ENCODE measurements around the gene PPARGC1A.

The PPARGC1A gene

DNA sequence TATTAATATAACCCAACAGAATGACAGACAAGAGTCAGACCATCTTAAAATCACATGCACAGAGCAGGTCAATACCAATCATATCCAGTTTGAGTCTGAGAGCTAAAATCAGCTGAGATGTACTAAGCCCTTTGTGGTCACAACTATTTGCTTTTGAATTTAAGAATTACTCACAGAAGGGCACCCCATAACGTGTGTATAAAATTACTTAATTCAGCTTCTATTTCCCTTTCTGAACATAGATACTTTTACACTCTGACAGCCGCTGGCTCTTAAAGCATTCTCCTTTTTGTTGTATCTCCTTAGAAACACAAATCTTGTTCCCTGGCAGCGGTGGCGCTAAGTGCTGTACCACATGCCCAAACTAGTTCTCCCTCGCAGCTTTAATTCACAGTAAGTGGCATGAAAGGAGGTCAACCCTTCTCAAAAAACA lies 14.8 kb upstream of the PPARGC1A start:
- DNase-seq: no peak

DNA sequence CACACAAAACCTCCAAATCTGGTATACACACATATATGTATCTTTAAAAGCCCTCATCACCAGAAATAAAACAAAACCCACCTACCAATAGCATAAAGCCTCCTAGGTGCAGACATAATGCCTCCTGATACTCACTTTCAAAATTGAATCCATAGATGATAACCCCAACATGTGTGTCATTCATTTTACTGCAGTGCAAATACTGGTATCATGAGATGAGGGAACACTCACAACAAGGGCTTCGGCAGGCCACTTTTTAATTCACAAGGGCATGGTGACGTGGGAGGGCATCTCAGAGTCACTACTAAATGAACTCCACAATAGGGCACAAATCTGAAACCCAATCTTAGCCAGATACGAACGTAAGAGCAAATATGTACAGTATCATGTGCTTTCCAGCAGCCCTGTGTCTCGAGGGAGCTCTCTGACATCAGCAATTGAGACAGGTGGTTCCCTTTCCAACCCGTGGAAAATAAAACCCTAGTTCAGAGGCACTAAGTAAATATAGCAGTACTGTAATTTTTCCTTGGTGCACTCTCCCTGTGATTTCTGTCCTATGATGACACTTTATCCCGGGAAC lies 14.1 kb upstream of the PPARGC1A start:
- no peak for DNase-seq

DNA sequence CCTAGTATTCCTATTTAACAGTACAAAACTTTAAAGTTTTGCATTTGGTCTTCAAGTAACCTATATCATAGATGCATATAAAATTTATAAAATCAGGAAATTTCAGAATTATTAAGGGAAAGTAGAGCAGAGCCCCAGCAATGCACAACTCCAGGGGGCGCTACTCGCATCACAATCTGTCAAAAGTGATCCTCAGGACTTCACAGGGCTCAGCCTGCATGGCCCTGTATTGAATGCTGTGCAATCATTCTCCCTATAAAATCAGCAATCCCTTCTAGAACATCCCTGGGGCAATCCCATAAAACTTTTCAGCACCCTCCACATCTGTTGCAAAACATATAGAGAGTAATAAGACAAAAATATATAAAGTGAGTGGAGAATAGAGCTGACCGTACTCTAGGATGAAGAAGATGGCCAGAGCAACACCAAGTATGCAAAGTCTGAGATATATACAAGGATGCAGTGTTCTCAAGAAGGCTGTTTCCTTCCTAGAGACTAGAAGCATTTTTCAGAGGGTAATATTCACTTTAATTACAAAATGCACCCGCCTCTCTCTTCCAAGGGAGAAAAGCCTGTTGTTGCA lies 12.5 kb upstream of the PPARGC1A start:
- no peak for DNase-seq

DNA sequence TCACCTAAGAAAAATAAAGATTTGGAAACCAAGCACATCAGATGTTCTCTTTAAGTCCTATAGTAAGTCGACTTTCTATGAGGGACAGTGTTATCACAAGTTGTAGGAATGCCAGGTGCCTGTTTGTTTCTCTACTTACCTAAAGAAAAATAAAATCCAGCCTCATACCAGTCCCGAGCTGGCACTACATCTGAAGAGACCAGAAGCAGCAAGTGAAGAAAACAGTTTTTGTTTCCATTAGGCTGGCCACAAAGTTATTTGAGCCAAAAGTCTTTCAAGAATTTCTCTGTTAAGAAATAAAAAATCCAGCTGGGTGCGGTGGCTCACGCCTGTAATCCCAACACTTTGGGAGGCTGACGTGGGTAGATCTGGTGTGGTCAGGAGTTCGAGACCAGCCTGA lies 10.8 kb upstream of the PPARGC1A start:
- no peak for DNase-seq

DNA sequence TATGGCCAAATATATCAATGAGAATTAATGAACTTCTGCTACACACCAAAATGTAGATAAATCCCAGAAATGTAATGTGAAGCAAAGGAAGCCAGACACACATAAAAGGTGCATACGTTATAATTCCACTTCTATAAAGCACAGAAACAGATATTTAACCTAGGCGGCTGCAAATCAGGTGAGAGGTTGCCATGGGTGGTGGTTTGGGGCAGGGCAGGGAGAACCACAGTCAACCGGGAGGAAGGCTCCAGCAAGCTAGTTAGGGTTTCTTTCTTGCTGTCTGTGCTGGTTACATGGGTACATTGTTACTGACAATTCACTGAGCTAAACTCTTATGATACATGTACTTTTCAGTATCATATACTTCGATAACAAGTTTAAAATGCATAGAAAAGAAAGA lies 9.7 kb upstream of the PPARGC1A start:
- no peak for DNase-seq

DNA sequence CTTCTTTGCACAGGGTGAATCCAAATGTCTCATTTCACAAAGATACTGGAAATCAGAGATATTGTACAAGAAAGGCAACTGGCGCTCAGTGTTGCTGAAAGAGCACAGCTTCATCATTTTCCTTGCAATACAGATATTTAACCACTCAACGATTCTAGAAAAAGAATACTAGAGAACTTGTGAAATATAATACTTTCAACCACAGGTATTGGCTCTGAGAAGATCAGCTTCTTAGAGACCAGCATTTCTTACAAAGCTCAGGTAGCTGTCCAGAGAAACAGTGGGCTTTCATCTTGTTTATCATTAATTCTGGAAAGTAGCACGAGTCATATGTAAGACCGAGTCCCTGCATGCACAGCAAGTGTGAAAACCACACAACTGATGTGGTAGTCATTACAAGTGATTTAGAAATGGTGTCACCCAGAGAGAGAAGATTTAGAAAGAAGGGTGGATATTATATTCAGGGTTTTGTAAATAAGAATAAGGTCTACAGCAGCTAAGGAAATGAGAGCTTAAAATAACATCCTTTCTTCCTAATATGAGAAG lies 7.8 kb upstream of the PPARGC1A start:
- no peak for DNase-seq

DNA sequence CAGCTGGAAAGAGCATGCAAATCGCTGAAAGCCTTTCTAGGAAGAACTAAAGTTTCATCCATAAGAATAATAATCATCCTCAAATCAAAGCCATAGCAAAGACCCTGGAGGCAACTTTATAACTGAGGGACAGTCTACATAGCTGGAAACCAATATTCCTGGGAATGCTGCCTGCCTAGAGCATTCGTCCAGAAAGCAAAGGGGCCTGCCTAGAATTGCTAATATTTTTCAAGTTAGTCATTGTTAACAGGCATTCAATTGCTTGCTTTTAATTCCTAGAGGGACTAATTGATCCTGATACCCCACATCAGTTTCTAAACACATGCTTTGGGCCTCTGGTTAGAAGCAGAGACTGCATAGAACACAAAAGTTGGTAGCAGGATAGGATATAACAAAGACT lies 4.2 kb upstream of the PPARGC1A start:
- DNase-seq: no peak

DNA sequence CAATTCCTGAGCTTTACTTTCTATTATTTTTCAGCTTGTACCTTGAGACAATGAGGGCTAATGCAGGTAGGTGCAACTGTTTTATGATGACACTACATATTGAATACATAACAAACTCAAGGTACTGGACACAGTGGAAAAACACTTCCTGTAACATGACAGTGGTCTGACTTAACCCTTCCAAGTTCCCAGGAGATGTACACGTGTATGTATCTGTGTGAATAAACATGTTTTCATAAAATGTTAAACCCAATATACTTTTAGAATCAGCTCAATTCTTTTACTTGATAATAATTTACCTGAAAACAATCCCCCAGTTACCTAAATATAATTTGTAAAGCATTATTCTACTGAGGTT lies 1.2 kb upstream of the PPARGC1A start:
- DNase-seq: no peak

DNA sequence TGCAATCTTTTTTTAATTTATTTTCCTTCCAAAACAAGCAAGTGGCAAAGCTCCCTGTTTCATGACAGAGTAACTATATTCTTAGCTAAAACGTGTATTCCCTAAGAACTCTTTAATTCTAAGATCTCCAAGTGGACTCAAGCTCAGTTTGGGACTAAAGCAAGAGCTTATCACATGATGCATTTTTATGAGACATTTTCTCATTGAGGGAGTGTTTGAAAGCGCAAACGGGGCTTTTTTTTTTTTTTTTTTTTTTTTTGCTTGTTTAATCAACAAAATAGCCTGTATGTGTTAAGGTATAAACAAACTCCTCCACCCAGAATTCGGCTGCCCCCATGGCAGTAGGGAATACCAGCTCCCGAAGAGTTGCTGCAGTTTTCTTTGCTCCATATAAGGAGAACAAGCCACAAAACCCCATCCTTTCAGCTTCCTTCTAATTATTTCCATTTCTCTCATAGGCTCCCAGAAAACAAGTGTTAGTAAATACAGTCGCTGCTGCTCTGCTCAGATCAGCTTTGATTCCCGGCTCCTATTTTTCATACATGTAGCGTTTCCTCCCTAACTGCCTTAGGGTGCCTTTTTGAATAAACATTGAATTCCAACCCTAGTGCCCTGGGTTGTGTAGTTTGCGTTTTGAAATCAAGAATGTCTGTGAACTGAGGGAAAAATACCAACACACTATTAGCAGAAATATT lies 669 bp upstream of the PPARGC1A start:
- DNase-seq: no peak

DNA sequence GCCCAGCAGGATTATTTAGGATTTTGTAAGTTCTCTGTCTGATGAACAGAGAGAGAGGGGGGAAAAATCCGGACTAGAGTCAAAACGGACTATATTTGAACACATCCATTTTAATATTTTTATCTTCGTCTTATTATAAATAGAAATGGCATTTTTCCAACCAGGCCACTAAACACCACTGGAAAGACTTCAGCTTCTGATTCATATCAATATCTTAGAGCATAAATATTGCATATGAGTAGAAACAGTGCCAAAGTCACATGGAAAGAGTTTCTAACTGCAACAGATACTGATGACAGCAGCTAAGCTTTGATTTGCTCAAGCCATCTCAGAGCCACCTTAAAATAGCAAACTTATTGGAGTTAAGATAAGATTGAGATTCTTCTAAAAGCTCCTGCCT lies 456 bp downstream of the PPARGC1A start:
- no peak for DNase-seq

DNA sequence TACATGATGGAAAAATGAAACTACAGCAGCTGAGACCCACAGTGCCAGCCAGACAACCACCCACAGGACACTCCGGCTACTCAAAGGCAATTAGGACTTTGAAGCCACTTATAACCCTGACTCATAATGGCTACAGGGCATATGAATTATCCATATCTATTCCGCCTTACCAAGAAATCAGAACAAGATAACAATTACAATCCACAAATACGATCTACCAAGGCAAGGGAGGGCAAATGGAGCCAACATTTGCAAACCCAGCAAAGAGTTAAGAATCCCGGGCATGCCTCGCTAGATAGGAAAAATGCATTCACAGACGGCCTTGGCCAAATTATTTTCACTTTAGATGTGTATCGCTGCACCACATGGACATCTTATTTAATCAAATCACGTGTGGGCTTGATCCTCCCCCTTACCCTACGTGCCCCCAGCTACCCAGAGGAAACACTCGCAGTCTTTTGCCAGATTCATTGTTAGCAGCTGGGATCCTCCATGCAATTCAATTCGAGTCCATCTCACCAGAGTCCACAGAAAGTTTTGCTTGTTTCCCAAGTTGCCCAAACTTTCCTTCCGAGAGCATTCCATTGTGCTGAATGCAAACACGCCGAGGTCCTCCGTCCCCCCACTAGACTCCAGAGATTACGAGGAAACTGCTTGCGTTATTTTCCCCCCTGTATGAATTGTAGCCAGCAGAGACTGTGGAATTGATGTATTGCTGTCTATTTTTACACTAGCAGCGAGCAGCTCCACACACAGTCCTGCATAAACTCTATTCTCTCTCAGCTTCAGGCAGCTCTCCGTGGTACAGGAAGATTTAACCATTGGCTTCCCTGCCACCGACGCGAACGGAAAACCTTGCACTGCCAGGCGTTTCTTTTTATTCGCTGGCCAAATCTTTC lies 1.2 kb downstream of the PPARGC1A start:
- no peak for DNase-seq

DNA sequence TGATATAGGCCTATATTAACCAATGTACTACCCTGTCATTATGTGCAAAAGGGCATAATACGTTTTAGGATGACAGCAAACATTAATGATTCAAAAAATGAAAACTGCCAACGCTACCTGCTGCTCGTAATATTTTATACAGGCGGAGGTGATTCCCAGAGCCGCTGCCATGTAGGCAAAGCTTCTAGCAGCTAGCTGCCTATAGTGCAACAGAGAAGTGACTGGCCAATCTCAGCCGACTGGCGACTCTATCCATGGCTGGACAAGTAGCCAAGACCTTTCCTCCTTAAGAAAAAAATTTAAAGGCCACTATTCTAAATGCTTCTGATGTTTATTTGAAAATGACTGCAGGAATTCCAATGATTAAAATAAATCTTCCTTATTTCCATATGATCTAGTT lies 1.9 kb downstream of the PPARGC1A start:
- no peak for DNase-seq

DNA sequence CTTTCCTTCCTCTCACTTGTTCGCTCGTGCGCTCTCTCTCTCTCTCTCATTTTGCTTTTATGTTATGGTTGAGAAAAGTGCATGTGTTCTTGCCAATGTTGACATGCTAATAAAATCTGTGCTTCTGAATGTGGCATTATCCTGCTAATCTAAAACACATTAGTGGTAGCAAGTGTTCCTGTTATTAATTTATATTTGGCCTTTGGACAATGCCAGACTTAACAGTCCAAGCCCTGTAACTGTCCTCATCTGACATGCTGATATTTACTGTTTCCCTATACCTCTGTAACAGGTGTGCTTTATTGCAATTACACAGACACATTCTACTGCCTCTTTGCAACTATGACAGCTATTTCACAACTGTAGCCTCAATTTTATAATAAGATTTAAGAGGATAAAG lies 2.7 kb downstream of the PPARGC1A start:
- DNase-seq: no peak

DNA sequence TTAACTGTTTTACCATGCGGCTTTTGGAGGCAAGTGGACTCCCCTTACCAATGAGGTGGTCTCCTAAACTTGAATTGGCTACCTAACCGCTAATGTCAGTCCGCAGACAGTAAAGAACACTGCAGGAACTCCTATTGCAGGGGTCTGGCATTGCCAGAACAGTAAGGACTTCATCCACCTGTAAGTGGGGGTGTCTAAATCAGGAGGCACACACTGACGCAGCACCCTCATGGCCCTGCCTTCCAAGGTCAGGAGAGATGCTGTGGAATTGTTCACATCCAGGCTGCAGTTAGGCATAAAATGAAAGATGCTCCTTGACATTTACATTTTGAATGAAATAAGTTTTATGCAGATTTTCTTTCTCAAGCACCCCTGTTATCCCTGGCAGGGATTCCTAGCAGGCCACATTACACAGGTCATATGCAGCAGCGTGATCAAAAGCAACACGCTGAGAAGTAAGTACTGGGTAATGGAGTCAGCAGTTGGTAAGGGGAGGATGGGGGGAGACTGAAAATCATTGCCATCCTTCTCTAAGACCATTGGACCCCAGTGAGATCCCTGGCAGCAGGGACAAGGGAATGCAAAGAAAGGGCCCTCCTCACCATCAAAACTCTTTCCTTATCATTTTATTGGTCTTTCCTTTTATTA lies 3.8 kb downstream of the PPARGC1A start:
- no peak for DNase-seq

DNA sequence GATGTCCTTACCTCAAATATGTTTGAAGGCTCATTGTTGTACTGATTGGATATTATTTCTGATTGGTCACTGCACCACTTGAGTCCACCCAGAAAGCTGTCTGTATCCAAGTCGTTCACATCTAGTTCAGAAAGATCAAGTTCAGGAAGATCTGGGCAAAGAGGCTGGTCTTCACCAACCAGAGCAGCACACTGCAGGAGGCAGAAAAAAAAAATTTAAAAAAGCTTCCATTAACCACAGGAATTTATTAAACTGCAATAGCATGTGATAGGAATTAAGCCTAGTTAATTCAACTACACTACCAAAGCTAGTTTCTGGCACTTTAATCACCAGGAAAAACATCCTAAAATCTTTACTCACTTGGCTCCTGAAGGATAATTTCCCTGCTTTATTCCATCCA lies 5.1 kb downstream of the PPARGC1A start:
- no peak for DNase-seq

DNA sequence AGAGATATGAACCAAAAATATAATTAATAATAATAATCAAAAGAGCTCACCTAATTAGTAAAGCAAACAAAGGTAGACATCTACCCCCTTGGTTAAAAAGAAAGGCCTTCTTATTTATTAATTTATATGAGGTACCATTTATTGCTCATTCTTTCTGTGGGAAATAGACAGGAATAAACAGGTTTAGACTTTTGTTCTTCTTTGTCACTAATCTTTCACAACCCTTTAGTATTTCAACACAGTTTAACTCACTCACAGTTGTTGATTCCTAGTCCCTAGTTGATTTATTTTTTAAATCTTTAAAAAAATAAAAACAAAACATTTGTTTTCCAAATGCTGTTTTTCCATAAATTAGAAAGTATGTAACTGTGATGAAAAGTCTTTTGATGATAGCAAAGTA lies 5.6 kb downstream of the PPARGC1A start:
- DNase-seq: no peak

DNA sequence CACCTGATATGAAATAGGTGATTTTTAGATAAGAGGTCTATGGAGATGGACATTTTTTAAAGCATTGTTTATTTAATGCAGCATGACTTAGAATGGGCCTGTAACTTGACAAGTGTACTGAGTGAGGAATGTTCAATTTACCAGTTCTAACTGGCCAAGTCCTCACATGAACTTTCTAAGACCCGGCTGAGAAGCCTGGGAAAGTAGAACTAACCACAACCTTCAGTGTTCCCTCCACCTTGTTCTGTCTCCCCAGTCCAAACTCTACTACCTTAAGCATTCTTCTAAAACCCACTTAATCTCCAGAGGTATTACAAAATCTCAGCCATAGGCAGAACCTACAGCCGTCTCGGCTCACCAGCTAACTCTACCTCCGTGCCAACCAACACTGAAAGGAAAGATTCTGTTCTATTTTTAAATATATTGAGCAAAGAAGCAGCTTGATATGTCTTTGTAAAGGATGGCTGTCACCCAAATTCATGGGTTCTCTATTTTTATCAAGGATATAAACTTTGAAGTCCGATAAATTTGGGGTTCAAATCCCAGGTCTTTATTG lies 6.8 kb downstream of the PPARGC1A start:
- DNase-seq: no peak

DNA sequence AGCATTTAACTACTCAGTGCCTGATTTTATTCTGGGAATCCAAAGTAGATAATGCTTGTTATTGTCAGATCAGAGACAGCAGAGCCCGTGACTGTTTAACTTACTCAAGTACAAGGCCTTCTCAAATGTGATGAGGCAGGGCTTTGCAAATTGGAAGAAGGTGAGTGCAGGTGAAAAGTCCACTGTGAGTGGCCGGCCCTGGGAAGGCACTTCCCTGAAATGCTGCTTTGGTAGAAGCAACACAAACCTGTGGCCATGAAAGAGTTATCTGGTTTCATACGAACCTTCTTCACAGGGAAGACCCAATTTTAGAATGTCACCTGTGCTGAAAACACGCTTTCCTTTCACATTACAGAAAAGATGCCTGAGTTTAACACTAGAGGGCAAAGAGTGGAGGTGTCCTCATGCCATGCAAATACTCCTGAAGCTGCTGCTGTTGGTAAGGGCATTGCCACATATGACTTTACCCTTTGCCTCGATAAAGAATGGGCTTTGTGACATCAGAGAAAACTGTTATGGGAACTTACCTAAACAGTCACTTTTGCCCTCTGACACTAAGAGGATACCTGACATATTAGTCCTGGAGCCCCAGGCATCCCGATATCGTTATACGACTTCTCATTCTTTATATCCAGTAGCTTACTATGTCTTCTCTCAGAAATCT lies 8.0 kb downstream of the PPARGC1A start:
- no peak for DNase-seq

DNA sequence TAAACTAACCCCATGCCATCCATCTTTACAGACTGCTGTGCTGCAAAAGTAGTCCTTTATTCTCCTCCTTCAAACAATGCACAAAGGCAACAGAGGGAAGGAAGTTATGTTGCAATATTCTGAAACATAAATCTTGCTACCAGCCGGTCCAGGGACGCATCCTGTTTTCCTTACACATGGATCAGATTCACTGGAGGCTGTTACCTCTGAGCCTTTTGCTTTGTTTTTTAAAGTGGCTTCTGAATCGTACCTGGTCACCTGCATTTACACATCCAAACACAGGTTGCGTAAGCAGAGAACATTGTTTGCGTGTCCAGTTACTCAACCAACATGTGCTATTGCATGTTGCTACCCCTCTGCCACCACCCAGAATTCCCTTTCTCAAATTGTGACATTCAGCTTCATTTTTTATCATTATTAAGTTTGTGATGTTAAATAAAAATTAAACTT lies 8.8 kb downstream of the PPARGC1A start:
- DNase-seq: no peak

DNA sequence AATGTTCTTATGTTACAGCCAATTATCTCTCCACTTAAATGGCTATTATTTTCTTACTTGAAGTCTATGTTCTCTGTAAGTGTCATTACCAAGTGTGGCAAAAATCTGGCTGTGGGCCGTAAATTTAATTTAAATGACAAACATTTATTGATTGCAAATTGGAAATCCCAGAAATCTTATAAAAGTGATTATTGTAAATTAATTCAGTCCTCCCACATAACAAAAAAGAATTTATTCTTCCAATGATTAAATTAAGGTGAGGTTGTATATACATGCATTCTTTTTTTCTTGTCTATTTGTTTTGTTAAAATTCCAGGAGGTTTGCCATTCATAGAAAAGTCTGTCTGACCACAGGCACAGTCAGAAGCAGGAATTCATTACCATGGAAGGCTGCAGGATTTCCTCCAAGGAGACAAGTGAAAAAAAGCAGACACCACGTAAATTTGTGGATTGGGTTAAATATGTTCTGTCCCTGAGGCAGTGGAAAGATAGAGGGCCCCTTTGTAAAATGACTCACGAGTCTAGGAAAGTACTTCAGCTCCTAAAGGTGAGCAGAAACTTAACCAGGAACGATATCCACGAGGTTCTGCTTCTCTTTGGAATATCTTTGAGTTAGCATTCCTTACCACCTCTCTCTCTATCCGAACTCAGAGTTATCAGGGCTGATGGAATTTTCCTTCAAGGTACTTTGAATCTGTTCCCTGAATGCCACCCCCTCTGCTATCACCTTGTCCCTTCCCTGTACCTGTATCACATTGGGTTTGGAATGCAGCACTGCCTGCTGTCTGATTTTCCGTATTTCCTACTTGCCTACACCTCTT lies 10.7 kb downstream of the PPARGC1A start:
- no peak for DNase-seq
